Measurements from ENCODE around the gene C10orf120.

Gene C10orf120

DNA sequence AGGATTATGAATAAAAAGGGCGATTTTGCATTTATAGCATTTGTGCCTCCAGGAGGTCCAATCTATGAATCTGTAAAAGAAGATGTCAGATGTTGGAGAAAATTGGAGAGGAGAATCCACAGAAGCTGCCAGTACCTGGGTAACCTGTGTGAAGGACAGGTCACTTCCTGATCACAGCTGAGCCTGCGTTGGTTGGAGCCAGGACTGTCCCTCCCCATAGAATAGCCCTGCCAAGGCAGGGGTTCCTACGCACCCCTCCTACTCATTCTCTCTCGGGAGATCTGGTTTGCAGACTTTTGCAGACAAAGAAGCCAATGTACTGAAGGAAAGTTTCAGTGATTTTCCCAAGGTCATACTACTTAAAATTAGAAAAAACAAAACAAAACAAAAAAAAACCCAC is 10.3 kb upstream of the C10orf120 start:
- H3K4me3 ChIP-seq (ENCODE audit: low read depth, low read length): no peak overlapping the region
- TF ChIP-seq, protein P1, sequence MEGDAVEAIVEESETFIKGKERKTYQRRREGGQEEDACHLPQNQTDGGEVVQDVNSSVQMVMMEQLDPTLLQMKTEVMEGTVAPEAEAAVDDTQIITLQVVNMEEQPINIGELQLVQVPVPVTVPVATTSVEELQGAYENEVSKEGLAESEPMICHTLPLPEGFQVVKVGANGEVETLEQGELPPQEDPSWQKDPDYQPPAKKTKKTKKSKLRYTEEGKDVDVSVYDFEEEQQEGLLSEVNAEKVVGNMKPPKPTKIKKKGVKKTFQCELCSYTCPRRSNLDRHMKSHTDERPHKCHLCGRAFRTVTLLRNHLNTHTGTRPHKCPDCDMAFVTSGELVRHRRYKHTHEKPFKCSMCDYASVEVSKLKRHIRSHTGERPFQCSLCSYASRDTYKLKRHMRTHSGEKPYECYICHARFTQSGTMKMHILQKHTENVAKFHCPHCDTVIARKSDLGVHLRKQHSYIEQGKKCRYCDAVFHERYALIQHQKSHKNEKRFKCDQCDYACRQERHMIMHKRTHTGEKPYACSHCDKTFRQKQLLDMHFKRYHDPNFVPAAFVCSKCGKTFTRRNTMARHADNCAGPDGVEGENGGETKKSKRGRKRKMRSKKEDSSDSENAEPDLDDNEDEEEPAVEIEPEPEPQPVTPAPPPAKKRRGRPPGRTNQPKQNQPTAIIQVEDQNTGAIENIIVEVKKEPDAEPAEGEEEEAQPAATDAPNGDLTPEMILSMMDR (IDR thresholded peaks at IDR 0.05; ENCODE audit: low read depth, low read length): no peak
- DNase-seq (ENCODE audit: low read depth, low spot score): no peak
- in situ Hi-C loops (cut with HindIII; ENCODE audit: low sequenced_read_pairs): no loop called here

GRCh38 chr10:122707535-122707934 is 7.9 kb upstream of the C10orf120 start:
- H3K4me3 ChIP-seq (ENCODE audit: low read depth, low read length): no peak overlapping the region
- TF ChIP-seq, protein P1 (IDR thresholded peaks at IDR 0.05; ENCODE audit: low read depth, low read length): no peak
- in situ Hi-C loops (cut with HindIII; ENCODE audit: low sequenced_read_pairs): no loop called here
- DNase-seq (ENCODE audit: low read depth, low spot score): no peak

- in situ Hi-C loops (cut with HindIII; ENCODE audit: low sequenced_read_pairs): no loop called here
- DNase-seq (ENCODE audit: low read depth, low spot score): no peak
- TF ChIP-seq, protein P1 (IDR thresholded peaks at IDR 0.05; ENCODE audit: low read depth, low read length): no peak
- H3K4me3 ChIP-seq (ENCODE audit: low read depth, low read length): no peak overlapping the region
Observed at GRCh38 chr10:122706947-122707346, 7.3 kb upstream of the C10orf120 start.

DNA sequence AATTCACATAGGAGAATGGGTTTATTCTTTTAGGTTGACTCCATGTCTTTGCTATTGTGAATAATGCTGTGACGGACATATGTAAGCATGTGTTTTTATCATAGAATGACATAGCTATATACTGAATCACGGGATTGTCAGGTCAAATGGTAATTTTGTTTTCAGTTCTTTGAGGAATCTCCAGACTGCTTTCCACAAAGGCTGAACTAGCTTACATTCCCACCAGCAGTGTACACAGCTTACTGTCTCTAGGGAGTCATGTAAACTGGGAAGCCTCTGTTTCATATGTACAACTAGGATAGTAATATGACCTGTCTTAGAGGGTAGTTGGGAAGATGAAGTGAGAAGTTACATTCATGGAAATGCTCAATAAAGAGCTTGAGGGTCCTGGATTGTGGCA is 6.8 kb upstream of the C10orf120 start:
- in situ Hi-C loops (cut with HindIII; ENCODE audit: low sequenced_read_pairs): no loop called here
- no peak for DNase-seq (ENCODE audit: low read depth, low spot score)
- H3K4me3 ChIP-seq (ENCODE audit: low read depth, low read length): no peak overlapping the region
- TF ChIP-seq, protein P1 (IDR thresholded peaks at IDR 0.05; ENCODE audit: low read depth, low read length): no peak

- DNase-seq (ENCODE audit: low read depth, low spot score): peak; percentile 46
- TF ChIP-seq, protein P1 (IDR thresholded peaks at IDR 0.05; ENCODE audit: low read depth, low read length): peak; percentile 87
- in situ Hi-C loops (cut with HindIII; ENCODE audit: low sequenced_read_pairs): no loop called here
- H3K4me3 ChIP-seq (ENCODE audit: low read depth, low read length): no peak overlapping the region
Observed at GRCh38 chr10:122703483-122704448, 4.1 kb upstream of the C10orf120 start.

DNA sequence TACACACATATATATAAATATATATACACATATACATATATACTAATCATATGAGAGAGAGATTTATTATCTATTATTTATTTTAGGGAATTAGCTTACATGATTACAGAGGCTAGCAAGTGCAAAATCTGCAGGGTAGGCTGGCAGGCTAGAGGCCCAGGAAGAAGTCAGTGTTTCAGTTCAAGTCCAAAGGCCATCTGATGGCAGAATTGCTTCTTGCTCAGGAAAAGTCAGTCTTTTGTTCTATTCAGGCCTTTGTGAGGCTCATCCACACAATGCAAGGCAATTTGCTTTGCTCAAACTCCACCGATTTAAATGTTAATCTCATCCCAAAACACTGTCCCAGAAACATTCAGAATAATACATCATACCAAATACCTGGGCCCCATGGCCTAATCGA is 2.6 kb upstream of the C10orf120 start:
- no peak overlapping the region for H3K4me3 ChIP-seq (ENCODE audit: low read depth, low read length)
- in situ Hi-C loops (cut with HindIII; ENCODE audit: low sequenced_read_pairs): no loop called here
- TF ChIP-seq, protein P1 (IDR thresholded peaks at IDR 0.05; ENCODE audit: low read depth, low read length): no peak
- no peak for DNase-seq (ENCODE audit: low read depth, low spot score)
